ENCODE measurements around the gene ATP2C2.
"Not testable (repeated sequence)": the region's sequence is repeated elsewhere in the genome, so short reads cannot be mapped to it uniquely, and the experiment has no call there.

Gene ATP2C2

DNA sequence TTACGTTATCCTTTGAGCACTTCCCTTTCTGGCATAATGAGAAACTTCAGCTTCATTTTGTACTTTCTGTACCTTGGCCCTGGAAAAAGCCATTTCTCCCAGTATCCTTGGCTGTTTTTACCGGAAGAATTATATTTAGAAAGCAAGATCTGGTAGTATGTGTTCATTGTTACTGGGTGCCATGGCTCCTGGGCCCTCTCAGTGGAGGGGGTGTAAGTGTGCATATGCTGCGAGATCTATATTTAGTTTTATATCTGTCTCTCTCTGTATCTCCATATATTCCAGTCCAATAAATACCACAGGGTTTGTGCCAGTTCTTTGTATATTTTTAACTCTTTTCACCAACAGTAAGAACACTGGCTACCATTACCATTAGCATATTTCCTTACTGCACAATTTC is 17.7 kb downstream of the ATP2C2 start:
- peaks cover 9 to 12% of the 10 kb centered on the region in 2 donors for H3K27me3 Mint-ChIP-seq
- no peak for ATAC-seq (replicated peaks)
- no peak overlapping the region for H3K27ac Mint-ChIP-seq
- H3K4me3 Mint-ChIP-seq: no peak overlapping the region
- peaks cover 0 to 4% of the 10 kb centered on the region in 2 donors for H3K36me3 Mint-ChIP-seq
- peaks cover 0 to under 1% of the 10 kb centered on the region in 2 donors for H3K4me1 Mint-ChIP-seq
- H3K9me3 Mint-ChIP-seq: peaks cover 14 to 22% of the 10 kb centered on the region in 2 donors
- no peak for DNase-seq

DNA sequence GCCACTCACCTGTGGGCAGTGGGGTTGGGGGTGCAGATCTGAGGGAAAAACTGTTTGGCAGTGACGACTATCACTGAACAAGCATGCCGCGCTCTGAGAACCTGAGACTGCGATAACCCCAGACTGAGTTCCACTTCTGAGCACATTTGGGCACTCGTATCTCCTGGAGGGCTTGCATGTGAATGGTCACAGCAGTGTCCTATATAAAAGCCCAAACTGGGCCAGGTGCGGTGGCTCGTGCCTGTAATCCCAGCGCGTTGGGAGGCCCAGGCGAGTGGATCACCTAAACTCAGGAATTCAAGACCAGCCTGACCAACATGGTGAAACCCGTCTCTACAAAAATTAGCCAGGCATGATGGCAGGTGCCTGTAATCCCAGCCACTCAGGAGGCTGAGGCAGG is 18.7 kb downstream of the ATP2C2 start:
- ATAC-seq (replicated peaks): no peak
- H3K4me3 Mint-ChIP-seq: no peak overlapping the region
- peaks cover 7 to 9% of the 10 kb centered on the region in 2 donors for H3K27me3 Mint-ChIP-seq
- H3K4me1 Mint-ChIP-seq: no peaks in the 10 kb centered on the region
- H3K36me3 Mint-ChIP-seq: peaks cover 0 to 4% of the 10 kb centered on the region in 2 donors
- H3K27ac Mint-ChIP-seq: no peak overlapping the region
- DNase-seq: no peak
- peaks cover 14 to 22% of the 10 kb centered on the region in 2 donors for H3K9me3 Mint-ChIP-seq

DNA sequence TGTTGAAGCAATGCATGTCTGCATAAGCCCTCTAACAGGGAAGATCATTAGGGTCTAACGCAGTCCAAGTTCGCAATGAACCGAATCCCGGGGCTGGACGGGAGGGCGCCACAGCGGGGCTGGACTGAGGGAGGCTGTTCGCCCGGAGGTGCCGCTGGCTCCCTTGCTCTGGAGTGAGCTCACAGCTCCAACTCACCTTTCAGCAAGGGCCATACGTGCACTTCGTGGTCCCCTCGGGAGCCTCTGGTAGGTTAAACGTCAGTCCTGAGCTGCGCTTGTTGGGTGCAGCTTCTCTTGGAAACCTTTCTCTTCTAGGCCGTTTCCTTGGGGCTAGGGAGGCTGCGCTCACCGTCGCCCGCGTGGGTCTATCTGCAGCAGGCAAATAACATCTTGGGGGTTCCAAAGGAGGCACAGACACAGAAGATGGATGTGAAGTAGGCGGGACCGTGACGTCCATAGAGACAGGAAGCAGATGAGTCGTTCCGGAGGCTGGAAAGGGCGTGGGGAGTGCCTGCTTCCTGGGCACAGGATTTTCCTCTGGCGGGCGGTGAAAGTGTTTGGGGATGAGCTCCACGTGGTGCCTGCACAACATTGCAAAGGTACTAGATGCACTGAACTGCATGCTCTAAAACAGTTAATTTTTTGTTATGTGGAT is 21.9 kb downstream of the ATP2C2 start:
- Mint-ChIP-seq H3K27ac (no peak overlapping the region), H3K36me3 (no peaks in the 10 kb centered on the region), H3K4me1 (no peaks in the 10 kb centered on the region), H3K9me3 (peaks cover 8 to 10% of the 10 kb centered on the region in 2 donors), H3K27me3 (peaks cover 7 to 22% of the 10 kb centered on the region in 2 donors), H3K4me3 (no peak overlapping the region)
- ATAC-seq (replicated peaks): no peak
- no peak for DNase-seq

DNA sequence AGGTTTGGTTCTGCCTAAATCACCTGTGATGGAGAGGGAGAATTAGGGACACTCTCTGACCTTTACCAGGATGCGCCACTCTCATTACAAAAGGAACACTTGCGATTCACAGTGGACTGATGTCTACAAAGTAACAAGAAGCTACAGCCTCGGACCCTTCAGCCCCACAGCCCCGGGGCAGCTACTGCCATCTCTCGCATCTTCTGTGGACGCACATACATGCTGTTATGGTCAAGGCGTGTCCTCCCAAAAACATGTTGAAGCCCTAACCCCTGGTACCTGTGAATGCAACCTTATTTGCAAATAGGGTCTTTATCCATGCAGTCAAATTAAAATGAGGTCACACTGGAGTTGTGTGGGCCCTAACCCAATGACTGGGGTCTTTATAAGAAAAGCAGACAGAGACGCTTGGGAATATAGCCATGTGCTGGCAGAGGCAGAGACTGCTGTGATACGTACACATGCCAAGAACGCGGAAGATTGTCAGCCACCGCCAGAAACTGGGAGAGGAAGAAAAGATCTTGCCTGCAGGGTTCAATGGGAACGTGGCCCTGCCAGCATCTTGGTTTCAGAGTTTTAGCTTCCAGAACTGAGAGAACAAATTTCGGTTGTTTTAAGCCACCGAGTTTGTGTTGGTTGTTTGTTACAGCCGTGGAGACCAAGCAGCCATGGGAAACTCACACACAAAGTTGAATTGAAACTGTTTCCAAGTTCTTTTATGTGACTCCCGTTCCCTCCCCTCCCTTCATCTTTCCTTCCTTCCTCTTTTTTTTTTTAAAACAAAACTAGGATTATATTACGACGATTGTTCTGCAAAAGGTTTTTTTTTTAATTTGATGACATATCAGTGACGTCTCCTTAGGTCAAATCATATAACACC is 23.1 kb downstream of the ATP2C2 start:
- H3K36me3 Mint-ChIP-seq: no peaks in the 10 kb centered on the region
- peaks cover under 1 to 2% of the 10 kb centered on the region in 2 donors for H3K9me3 Mint-ChIP-seq
- no peaks in the 10 kb centered on the region for H3K4me1 Mint-ChIP-seq
- no peak for ATAC-seq (replicated peaks)
- H3K27ac Mint-ChIP-seq: no peak overlapping the region
- no peak overlapping the region for H3K4me3 Mint-ChIP-seq
- peaks cover 15 to 28% of the 10 kb centered on the region in 2 donors for H3K27me3 Mint-ChIP-seq
- no peak for DNase-seq

DNA sequence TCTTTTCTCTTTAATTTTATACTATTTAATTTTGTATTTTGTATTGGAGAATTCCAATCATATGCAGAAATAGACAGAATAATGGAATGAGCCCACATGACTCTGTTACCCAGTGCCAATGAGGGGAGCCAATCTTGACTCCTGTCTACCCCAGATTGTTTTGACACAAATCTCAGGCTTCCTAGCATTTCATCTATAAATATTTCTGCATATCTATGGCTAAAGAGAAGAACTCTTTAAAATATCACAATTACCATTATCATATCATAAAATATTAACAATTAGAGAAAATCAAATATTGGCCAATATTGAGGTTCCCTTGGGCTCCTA is 23.7 kb downstream of the ATP2C2 start:
- Mint-ChIP-seq H3K36me3 (peaks cover 0 to 2% of the 10 kb centered on the region in 2 donors), H3K27me3 (peaks cover 20 to 32% of the 10 kb centered on the region in 2 donors), H3K4me3 (no peak overlapping the region), H3K9me3 (no peaks in the 10 kb centered on the region), H3K27ac (no peak overlapping the region), H3K4me1 (no peaks in the 10 kb centered on the region)
- DNase-seq (no peak), ATAC-seq (replicated peaks) (no peak)

DNA sequence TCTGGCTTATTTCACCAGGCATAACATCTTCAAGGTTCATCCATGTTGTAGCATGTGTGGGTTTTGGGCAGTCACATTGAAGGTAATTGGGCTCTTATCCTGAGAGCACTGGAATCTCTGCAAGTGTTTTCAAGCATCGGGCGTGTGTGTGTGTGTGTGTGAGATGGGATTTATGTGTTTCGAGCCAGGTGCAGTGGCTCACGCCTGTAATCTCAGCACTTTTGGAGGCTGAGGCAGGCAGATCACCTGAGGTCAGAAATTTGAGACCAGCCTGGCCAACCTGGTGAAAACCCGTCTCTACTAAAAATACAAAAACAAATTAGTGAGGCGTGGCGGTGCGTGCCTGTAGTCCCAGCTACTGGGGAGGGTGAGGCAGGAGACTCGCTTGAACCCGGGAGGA is 27.7 kb downstream of the ATP2C2 start:
- H3K36me3 Mint-ChIP-seq; H3K4me3 Mint-ChIP-seq; H3K9me3 Mint-ChIP-seq; H3K4me1 Mint-ChIP-seq; H3K27ac Mint-ChIP-seq; DNase-seq; ATAC-seq (replicated peaks): not testable (repeated sequence)
- H3K27me3 Mint-ChIP-seq: peaks cover 20 to 29% of the 10 kb centered on the region in 2 donors

DNA sequence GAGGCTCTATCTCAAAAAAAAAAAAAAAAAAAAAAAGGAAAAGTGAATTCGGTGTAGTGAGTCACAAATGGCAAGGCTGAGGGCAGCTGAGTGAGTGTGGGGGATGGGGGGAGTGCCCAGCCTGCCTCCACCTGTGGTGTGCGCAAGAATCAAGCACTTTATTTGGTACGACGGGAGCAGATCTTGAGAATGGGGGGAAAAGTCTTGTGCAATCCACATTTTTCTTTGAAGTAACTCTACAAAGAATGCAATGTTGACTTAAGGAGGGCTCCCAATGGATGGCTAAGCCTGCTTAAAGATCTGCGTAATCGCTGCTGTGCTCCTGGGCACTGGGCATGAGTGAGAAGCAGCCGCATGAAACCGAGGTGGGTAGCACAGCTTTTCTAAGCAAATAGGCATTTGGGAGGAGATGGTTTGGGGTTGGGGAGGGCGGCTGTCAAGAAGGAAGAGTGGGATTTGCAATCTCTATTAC is 28.2 kb downstream of the ATP2C2 start:
- ATAC-seq (replicated peaks) (no peak), DNase-seq (no peak)
- Mint-ChIP-seq H3K4me1 (no peaks in the 10 kb centered on the region), H3K27ac (no peak overlapping the region), H3K4me3 (no peak overlapping the region), H3K27me3 (peaks cover 20 to 25% of the 10 kb centered on the region in 2 donors), H3K36me3 (peaks cover 0 to 2% of the 10 kb centered on the region in 2 donors), H3K9me3 (peaks cover 2 to 4% of the 10 kb centered on the region in 2 donors)

DNA sequence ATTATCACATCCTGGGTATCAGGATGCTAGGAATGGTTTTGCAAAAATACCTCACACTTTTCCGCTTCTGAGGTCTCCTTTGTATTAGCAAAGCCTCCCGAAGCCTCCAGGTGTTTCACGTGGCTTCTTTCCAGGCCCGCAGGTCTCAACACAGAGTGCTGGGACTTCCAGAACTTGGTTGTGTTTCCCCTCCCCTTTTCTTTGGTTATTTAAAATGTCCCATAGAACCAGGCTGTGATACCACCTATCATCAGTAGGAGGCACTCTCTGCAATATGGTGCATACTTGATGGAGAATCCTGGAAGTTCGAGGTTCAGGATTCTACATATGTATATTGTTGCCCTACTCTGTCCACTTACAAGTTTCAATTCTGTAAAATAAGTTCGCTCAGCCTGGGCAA is 28.8 kb downstream of the ATP2C2 start:
- DNase-seq: no peak
- no peaks in the 10 kb centered on the region for H3K4me1 Mint-ChIP-seq
- peaks cover 2 to 4% of the 10 kb centered on the region in 2 donors for H3K9me3 Mint-ChIP-seq
- H3K27me3 Mint-ChIP-seq: peaks cover 23 to 25% of the 10 kb centered on the region in 2 donors
- no peak overlapping the region for H3K4me3 Mint-ChIP-seq
- no peak for ATAC-seq (replicated peaks)
- H3K36me3 Mint-ChIP-seq: peaks cover 0 to 2% of the 10 kb centered on the region in 2 donors
- no peak overlapping the region for H3K27ac Mint-ChIP-seq

DNA sequence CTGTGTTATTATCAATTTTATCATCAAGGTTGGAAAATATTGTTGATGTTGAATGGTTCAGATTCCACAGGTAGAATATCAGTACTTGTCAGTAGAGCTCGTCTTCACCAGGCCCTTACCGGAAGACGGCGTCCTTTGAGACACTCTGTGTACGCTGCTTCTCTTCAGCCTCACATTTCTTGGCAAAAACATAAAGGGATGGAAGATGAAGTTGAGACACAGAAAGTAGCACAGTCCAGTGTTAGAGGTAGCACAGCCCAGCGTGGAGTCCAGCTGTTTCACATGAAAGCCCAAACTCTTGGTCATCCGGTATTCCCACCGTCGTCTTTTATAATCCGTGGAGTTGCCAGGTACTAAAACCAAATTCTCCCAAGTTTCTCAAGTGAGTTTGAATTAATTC is 30.4 kb downstream of the ATP2C2 start:
- Mint-ChIP-seq H3K27me3 (peaks cover 17 to 26% of the 10 kb centered on the region in 2 donors), H3K9me3 (peaks cover 2 to 4% of the 10 kb centered on the region in 2 donors), H3K4me1 (no peaks in the 10 kb centered on the region), H3K36me3 (peaks cover 0 to 2% of the 10 kb centered on the region in 2 donors), H3K27ac (no peak overlapping the region), H3K4me3 (no peak overlapping the region)
- no peak for DNase-seq
- no peak for ATAC-seq (replicated peaks)

DNA sequence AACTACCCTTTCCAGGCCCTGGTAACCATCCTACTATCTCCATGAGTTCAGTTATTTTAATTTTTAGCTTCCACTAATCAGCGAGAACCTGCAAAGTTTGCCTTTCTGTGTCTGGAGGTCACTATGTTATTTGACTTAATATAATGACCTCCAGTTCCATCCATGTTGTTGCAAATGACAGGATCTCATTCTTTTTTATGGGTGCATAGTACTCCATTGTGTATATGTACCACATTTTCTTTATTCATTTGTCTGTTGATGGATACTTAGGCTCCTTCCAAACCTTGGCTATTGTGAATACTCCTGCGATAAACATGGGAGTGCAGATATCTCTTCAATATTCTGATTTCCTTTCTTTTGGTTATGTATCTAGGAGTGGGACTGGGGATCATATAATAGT is 31.6 kb downstream of the ATP2C2 start:
- H3K4me3 Mint-ChIP-seq, DNase-seq: not testable (repeated sequence)

DNA sequence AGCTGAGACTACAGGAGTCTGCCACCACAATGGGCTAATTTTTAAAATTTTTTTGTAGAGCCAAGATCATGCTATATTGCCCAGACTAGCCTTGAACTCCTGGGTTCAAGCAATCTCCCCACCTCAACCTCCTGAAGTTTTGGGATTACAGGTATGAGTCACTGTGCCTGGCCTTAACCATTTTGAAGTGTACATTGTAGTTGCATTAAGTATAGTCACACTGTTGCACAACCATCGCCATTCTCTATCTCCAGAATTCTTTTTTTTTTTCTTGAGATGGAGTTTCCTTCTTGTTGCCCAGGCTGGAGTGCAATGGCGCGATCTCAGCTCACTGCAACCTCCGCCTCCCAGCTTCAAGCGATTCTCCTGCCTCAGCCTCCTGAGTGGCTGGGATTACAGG is 35.1 kb downstream of the ATP2C2 start:
- peaks cover 26 to 47% of the 10 kb centered on the region in 2 donors for H3K27me3 Mint-ChIP-seq
- not testable (repeated sequence) for H3K4me3 Mint-ChIP-seq; H3K9me3 Mint-ChIP-seq; H3K4me1 Mint-ChIP-seq; ATAC-seq (replicated peaks); H3K36me3 Mint-ChIP-seq; H3K27ac Mint-ChIP-seq; DNase-seq

More for the DNA sequence above, 31.6 kb downstream of the ATP2C2 start:
- H3K27me3 Mint-ChIP-seq: peaks cover 18 to 36% of the 10 kb centered on the region in 2 donors
- not testable (repeated sequence) for ATAC-seq (replicated peaks); H3K36me3 Mint-ChIP-seq; H3K27ac Mint-ChIP-seq; H3K9me3 Mint-ChIP-seq; H3K4me1 Mint-ChIP-seq

DNA sequence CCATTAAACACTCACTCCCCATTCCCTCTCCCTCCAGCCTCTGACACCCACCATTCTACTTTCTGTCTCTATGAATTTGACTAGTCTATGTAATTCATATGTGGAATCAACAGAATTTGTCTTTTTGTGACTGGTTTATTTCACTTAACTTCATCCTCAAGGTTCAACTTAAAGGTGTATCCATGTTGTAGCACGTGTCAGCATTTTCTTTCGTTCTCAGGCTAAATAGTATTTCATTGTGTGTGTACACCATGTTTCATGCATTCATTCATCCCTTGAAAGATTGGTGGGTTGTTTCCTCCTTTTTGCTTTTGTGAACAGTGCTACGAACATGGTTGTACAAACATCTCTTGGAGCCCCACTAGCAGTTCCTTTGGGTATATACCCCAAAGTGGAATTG is 36.0 kb downstream of the ATP2C2 start:
- no peak overlapping the region for H3K27ac Mint-ChIP-seq
- ATAC-seq (replicated peaks) (no peak), DNase-seq (no peak)
- peaks cover 30 to 52% of the 10 kb centered on the region in 2 donors for H3K27me3 Mint-ChIP-seq
- H3K4me1 Mint-ChIP-seq: no peaks in the 10 kb centered on the region
- H3K36me3 Mint-ChIP-seq: no peaks in the 10 kb centered on the region
- peaks cover 2 to 4% of the 10 kb centered on the region in 2 donors for H3K9me3 Mint-ChIP-seq
- H3K4me3 Mint-ChIP-seq: no peak overlapping the region

DNA sequence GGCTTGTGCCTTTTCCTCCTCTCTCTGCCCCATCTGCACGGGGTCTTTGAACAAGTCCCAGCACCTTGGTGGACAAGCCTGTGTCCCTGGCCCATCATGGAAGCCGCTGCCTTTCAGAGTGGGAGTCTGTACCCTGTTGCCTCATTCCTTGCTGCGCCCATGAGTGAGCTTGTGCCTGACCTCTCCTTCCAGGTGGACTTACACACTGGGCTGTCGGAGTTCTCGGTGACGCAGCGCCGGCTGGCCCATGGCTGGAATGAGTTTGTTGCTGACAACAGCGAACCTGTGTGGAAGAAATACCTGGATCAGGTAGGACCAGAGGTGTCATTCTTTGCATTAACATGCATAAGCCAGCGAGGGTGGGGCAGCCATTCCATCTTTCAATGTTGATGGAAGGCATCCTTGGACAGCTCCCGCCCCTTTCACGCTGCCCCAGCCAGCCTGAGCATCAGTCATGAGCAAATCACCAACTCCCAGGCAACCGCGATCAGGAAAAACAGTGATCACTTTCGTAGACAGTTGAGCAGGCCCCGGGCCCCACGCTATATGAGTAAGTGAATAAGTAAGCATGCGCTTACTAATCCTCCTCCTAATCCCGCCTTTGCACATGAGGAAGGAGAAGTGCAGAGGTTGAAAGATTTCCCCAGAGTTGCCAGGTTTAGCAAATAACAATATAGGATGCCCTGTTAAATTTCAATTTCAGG is 36.8 kb downstream of the ATP2C2 start:
- ATAC-seq (replicated peaks) (no peak), DNase-seq (no peak)
- Mint-ChIP-seq H3K27me3 (peaks cover 30 to 52% of the 10 kb centered on the region in 2 donors), H3K4me3 (no peak overlapping the region), H3K9me3 (peaks cover 0 to under 1% of the 10 kb centered on the region in 2 donors), H3K4me1 (no peaks in the 10 kb centered on the region), H3K27ac (no peak overlapping the region), H3K36me3 (no peaks in the 10 kb centered on the region)

Measured in stimulated activated naive B cell treated with anti-CD40 and anti-IgM and Interleukin-4, amounts not matched to agents 10 μg/mL and 1 μg/mL and 100 μg/mL, for 72 hours (primary cell).